Ectodermal cell (in vitro differentiated cells): ENCODE measurements around the gene XXYLT1.

Experiments used
- H3K27ac ChIP-seq: 2 replicates; pipeline ENCODE4 v1.7.0; 2013; ENCODE audit warnings: mild to moderate bottlenecking, low read depth, low read length; ENCODE audit not compliant: insufficient read depth, poor library complexity, severe bottlenecking
- H3K27me3 ChIP-seq: 2 replicates; pipeline ENCODE4 v1.7.0; 2013; ENCODE audit warnings: mild to moderate bottlenecking, low read length; ENCODE audit not compliant: insufficient read depth, control insufficient read depth, poor library complexity, severe bottlenecking
- H3K36me3 ChIP-seq: one replicate; pipeline ENCODE4 v1.7.0; 2013; ENCODE audit warnings: low read length; ENCODE audit not compliant: control insufficient read depth, insufficient read depth
- H3K4me1 ChIP-seq: one replicate; pipeline ENCODE4 v1.7.0; 2013; ENCODE audit warnings: low read length; ENCODE audit not compliant: control insufficient read depth, insufficient read depth
- H3K4me3 ChIP-seq: 2 replicates; pipeline ENCODE4 v1.7.0; 2013; ENCODE audit warnings: low read depth, low read length, control low read depth; ENCODE audit not compliant: insufficient read depth
- H3K9me3 ChIP-seq: 2 replicates; pipeline ENCODE4 v1.7.0; 2013; ENCODE audit warnings: mild to moderate bottlenecking, low read length, moderate library complexity; ENCODE audit not compliant: control insufficient read depth
- WGBS, 2 experiments: methylation state at CpG; one replicate each; pipeline ENCODE4 v1.1.7; 2013; ENCODE audit warnings: missing lambda C conversion rate in 2 of 2; 5-methylcytosine and 5-hydroxymethylcytosine counted together

XXYLT1 gene

GRCh38 chr3:195176776-195177175, 94.2 kb downstream of the XXYLT1 start:
- Histone ChIP-seq H3K4me3 (no peak overlapping the region), H3K9me3 (no peaks in the 10 kb centered on the region), H3K27me3 (no peaks in the 10 kb centered on the region), H3K4me1 (peaks cover 21% of the 10 kb centered on the region), H3K36me3 (peaks cover 4% of the 10 kb centered on the region), H3K27ac (no peak overlapping the region)
- 94 to 97% methylated on average over 12 of the region's 12 CpGs for WGBS, 2 experiments

GRCh38 chr3:195175476-195176337, 95.3 kb downstream of the XXYLT1 start:
- Histone ChIP-seq H3K4me3 (no peak overlapping the region), H3K36me3 (peaks cover 4% of the 10 kb centered on the region), H3K27ac (no peak overlapping the region), H3K4me1 (peaks cover 21% of the 10 kb centered on the region), H3K9me3 (no peaks in the 10 kb centered on the region), H3K27me3 (no peaks in the 10 kb centered on the region)
- WGBS, 2 experiments: 92 to 94% methylated on average over 12 to 13 of the region's 13 CpGs

GRCh38 chr3:195175076-195175475, 95.9 kb downstream of the XXYLT1 start:
- no peaks in the 10 kb centered on the region for H3K9me3 ChIP-seq
- 93 to 96% methylated on average over 11 of the region's 11 CpGs for WGBS, 2 experiments
- no peak overlapping the region for H3K4me3 ChIP-seq
- peaks cover 4% of the 10 kb centered on the region for H3K36me3 ChIP-seq
- H3K27me3 ChIP-seq: no peaks in the 10 kb centered on the region
- H3K4me1 ChIP-seq: peaks cover 14% of the 10 kb centered on the region
- no peak overlapping the region for H3K27ac ChIP-seq

GRCh38 chr3:195173657-195174056, 97.3 kb downstream of the XXYLT1 start:
- no peak overlapping the region for H3K27ac ChIP-seq
- H3K4me3 ChIP-seq: no peak overlapping the region
- H3K4me1 ChIP-seq: peaks cover 14% of the 10 kb centered on the region
- 89 to 91% methylated on average over 9 of the region's 9 CpGs for WGBS, 2 experiments
- no peaks in the 10 kb centered on the region for H3K9me3 ChIP-seq
- H3K27me3 ChIP-seq: no peaks in the 10 kb centered on the region
- peaks cover 4% of the 10 kb centered on the region for H3K36me3 ChIP-seq

GRCh38 chr3:195172896-195173295, 98.1 kb downstream of the XXYLT1 start:
- Histone ChIP-seq H3K36me3 (peaks cover 4% of the 10 kb centered on the region), H3K4me3 (no peak overlapping the region), H3K27me3 (no peaks in the 10 kb centered on the region), H3K4me1 (peaks cover 14% of the 10 kb centered on the region), H3K9me3 (no peaks in the 10 kb centered on the region), H3K27ac (no peak overlapping the region)
- WGBS, 2 experiments: 93 to 96% methylated on average over 7 of the region's 7 CpGs

- H3K27me3 ChIP-seq: no peaks in the 10 kb centered on the region
- H3K36me3 ChIP-seq: peaks cover 4% of the 10 kb centered on the region
- peaks cover 14% of the 10 kb centered on the region for H3K4me1 ChIP-seq
- no peaks in the 10 kb centered on the region for H3K9me3 ChIP-seq
- no peak overlapping the region for H3K4me3 ChIP-seq
- no peak overlapping the region for H3K27ac ChIP-seq
- WGBS, 2 experiments: 82 to 85% methylated on average over 11 of the region's 11 CpGs
Observed at GRCh38 chr3:195172039-195172684, 98.8 kb downstream of the XXYLT1 start.

- Histone ChIP-seq H3K9me3 (no peaks in the 10 kb centered on the region), H3K4me1 (peaks cover 14% of the 10 kb centered on the region), H3K27ac (no peak overlapping the region), H3K27me3 (no peaks in the 10 kb centered on the region), H3K4me3 (no peak overlapping the region), H3K36me3 (peaks cover 4% of the 10 kb centered on the region)
- 96 to 98% methylated on average over 14 to 15 of the region's 15 CpGs for WGBS, 2 experiments
Observed at GRCh38 chr3:195171093-195171873, 99.7 kb downstream of the XXYLT1 start.

GRCh38 chr3:195170496-195170895, 100.5 kb downstream of the XXYLT1 start:
- H3K4me1 ChIP-seq: peaks cover 14% of the 10 kb centered on the region
- no peaks in the 10 kb centered on the region for H3K9me3 ChIP-seq
- no peak overlapping the region for H3K27ac ChIP-seq
- H3K36me3 ChIP-seq: peaks cover 2% of the 10 kb centered on the region
- H3K4me3 ChIP-seq: no peak overlapping the region
- no peaks in the 10 kb centered on the region for H3K27me3 ChIP-seq
- WGBS, 2 experiments: 93 to 97% methylated on average over 5 of the region's 5 CpGs

GRCh38 chr3:195169011-195169649, 101.8 kb downstream of the XXYLT1 start:
- no peaks in the 10 kb centered on the region for H3K9me3 ChIP-seq
- peaks cover 13% of the 10 kb centered on the region for H3K4me1 ChIP-seq
- H3K4me3 ChIP-seq: no peak overlapping the region
- no peaks in the 10 kb centered on the region for H3K27me3 ChIP-seq
- 91% methylated on average over 22 to 23 of the region's 23 CpGs for WGBS, 2 experiments
- no peaks in the 10 kb centered on the region for H3K36me3 ChIP-seq
- H3K27ac ChIP-seq: no peak overlapping the region
